ENCODE results near the gene MASP2.

The MASP2 gene

DNA sequence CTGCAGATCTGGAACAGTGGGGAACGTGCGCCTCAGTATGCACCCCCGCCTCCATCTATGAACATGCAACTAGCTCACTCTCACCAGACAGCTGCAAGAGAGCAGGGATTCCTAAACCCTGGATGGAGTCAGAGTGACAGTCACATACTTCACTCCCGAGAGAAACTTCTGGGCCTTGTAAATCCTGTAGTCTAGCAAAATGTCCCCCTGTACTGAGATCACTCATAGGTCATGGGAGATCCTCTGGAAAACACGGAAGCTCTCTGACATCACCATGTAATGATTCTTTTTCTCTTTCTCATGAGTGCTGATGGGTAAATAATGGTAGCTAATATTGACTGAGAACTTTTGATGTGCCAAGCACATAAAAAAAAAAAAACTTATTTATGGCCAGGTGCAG, 57.9 kb downstream of the MASP2 start:
- Histone ChIP-seq H3K27me3 (ENCODE audit: control insufficient read depth, low read length) (peaks cover 25% of the 10 kb centered on the region), H3F3A (ENCODE audit: control insufficient read depth, insufficient read depth) (no peaks in the 10 kb centered on the region), H3K79me2 (ENCODE audit: control insufficient read depth, low read length) (no peaks in the 10 kb centered on the region), H3K27ac (ENCODE audit: low read depth, low read length) (no peak overlapping the region), H3K9me3 (ENCODE audit: control insufficient read depth, insufficient read depth, low read length) (no peaks in the 10 kb centered on the region), H3K4me1 (ENCODE audit: control insufficient read depth, low read length) (peaks cover 9% of the 10 kb centered on the region), H3K4me2 (ENCODE audit: low read length) (no peak overlapping the region), H3K9me2 (replicated peaks; ENCODE audit: control insufficient read depth, low read length) (no peaks in the 10 kb centered on the region), H3K4me3 (ENCODE audit: low read length) (no peak overlapping the region), H4K20me1 (ENCODE audit: control insufficient read depth, insufficient read depth, low read depth, low read length) (no peaks in the 10 kb centered on the region), H3K36me3 (ENCODE audit: control insufficient read depth, low read length) (no peaks in the 10 kb centered on the region)
- TF ChIP-seq EZH2phosphoT487 (IDR thresholded peaks at IDR 0.05; ENCODE audit: borderline replicate concordance, low read length): no peak
- TF ChIP-seq, protein P1, sequence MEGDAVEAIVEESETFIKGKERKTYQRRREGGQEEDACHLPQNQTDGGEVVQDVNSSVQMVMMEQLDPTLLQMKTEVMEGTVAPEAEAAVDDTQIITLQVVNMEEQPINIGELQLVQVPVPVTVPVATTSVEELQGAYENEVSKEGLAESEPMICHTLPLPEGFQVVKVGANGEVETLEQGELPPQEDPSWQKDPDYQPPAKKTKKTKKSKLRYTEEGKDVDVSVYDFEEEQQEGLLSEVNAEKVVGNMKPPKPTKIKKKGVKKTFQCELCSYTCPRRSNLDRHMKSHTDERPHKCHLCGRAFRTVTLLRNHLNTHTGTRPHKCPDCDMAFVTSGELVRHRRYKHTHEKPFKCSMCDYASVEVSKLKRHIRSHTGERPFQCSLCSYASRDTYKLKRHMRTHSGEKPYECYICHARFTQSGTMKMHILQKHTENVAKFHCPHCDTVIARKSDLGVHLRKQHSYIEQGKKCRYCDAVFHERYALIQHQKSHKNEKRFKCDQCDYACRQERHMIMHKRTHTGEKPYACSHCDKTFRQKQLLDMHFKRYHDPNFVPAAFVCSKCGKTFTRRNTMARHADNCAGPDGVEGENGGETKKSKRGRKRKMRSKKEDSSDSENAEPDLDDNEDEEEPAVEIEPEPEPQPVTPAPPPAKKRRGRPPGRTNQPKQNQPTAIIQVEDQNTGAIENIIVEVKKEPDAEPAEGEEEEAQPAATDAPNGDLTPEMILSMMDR (IDR thresholded peaks at IDR 0.05; ENCODE audit: low read depth, low read length, poor library complexity, severe bottlenecking): no peak

DNA sequence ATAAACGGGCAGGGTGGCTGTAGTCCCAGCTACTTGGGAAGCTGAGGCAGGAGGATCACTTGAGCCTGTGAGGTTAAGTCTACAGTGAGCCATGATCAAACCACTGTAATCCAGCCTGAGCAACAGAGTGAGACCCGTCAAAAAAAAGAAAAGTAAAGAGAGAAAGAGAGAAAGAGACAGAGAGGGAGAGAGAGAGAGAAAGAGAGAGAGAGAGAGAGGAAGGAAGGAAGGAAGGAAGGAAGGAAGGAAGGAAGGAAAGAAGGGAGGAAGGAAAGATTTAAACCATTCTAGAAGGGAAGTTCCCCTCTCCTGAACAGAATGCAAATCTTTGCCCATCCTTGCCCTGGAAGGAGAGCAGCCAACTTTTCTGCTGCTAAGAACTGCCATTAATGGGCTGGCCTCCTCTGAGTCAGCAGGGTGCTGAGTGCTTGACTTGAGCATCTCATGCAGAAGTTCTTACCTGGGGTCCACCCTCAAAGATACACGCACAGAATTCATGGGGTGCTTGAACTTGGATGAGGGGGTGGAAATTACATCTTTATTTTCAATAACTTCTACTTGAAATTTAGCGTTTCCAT, 59.1 kb downstream of the MASP2 start:
- TF ChIP-seq EZH2phosphoT487 (IDR thresholded peaks at IDR 0.05; ENCODE audit: borderline replicate concordance, low read length): no peak
- TF ChIP-seq, protein P1 (IDR thresholded peaks at IDR 0.05; ENCODE audit: low read depth, low read length, poor library complexity, severe bottlenecking): no peak
- no peaks in the 10 kb centered on the region for H3K36me3 ChIP-seq (ENCODE audit: control insufficient read depth, low read length)
- H4K20me1 ChIP-seq (ENCODE audit: control insufficient read depth, insufficient read depth, low read depth, low read length): no peaks in the 10 kb centered on the region
- no peaks in the 10 kb centered on the region for H3K9me3 ChIP-seq (ENCODE audit: control insufficient read depth, insufficient read depth, low read length)
- H3K4me2 ChIP-seq (ENCODE audit: low read length): no peak overlapping the region
- no peaks in the 10 kb centered on the region for H3K9me2 ChIP-seq (replicated peaks; ENCODE audit: control insufficient read depth, low read length)
- peaks cover 25% of the 10 kb centered on the region for H3K27me3 ChIP-seq (ENCODE audit: control insufficient read depth, low read length)
- H3K79me2 ChIP-seq (ENCODE audit: control insufficient read depth, low read length): no peaks in the 10 kb centered on the region
- no peak overlapping the region for H3K27ac ChIP-seq (ENCODE audit: low read depth, low read length)
- H3K4me1 ChIP-seq (ENCODE audit: control insufficient read depth, low read length): peaks cover 9% of the 10 kb centered on the region
- no peaks in the 10 kb centered on the region for H3F3A ChIP-seq (ENCODE audit: control insufficient read depth, insufficient read depth)
- no peak overlapping the region for H3K4me3 ChIP-seq (ENCODE audit: low read length)

DNA sequence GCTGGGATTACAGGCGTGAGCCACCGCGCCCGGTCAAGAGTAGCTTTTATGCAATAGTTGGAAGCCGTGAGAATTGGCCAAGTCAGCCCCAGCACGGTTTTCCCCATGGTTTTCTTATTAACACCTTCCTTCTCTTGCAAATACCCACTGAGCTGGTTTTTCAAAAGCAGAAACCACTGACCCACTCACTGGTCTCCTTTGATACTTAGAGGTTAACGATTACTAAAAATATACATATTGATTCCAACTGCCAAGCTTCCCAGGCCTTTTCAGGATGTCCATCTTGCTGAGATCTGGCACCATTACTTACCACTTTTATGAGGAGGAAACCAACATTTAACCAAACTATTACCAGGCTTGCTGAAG, 60.5 kb downstream of the MASP2 start:
- H3K4me1 ChIP-seq (ENCODE audit: control insufficient read depth, low read length): peaks cover 9% of the 10 kb centered on the region
- H3K9me3 ChIP-seq (ENCODE audit: control insufficient read depth, insufficient read depth, low read length): no peaks in the 10 kb centered on the region
- TF ChIP-seq EZH2phosphoT487 (IDR thresholded peaks at IDR 0.05; ENCODE audit: borderline replicate concordance, low read length): no peak
- TF ChIP-seq, protein P1 (IDR thresholded peaks at IDR 0.05; ENCODE audit: low read depth, low read length, poor library complexity, severe bottlenecking): no peak
- no peak overlapping the region for H3K4me3 ChIP-seq (ENCODE audit: low read length)
- H3K79me2 ChIP-seq (ENCODE audit: control insufficient read depth, low read length): no peaks in the 10 kb centered on the region
- no peak overlapping the region for H3K27ac ChIP-seq (ENCODE audit: low read depth, low read length)
- no peaks in the 10 kb centered on the region for H4K20me1 ChIP-seq (ENCODE audit: control insufficient read depth, insufficient read depth, low read depth, low read length)
- peaks cover 30% of the 10 kb centered on the region for H3K27me3 ChIP-seq (ENCODE audit: control insufficient read depth, low read length)
- H3K36me3 ChIP-seq (ENCODE audit: control insufficient read depth, low read length): no peaks in the 10 kb centered on the region
- no peaks in the 10 kb centered on the region for H3K9me2 ChIP-seq (replicated peaks; ENCODE audit: control insufficient read depth, low read length)
- no peaks in the 10 kb centered on the region for H3F3A ChIP-seq (ENCODE audit: control insufficient read depth, insufficient read depth)
- no peak overlapping the region for H3K4me2 ChIP-seq (ENCODE audit: low read length)
